MM.1S (cell line): ENCODE results near the gene STK17A.

ENCODE experiments used
- DNase-seq: peaks from one replicate; pipeline ENCODE4 v3.0.0-alpha.2; 2015
- H2AFZ ChIP-seq: fragments of 300-600 bp; sonication (generic); 2 replicates; pipeline ENCODE4 v1.6.0; 2016; ENCODE audit warnings: antibody characterized with exemption, low read length
- H3F3A ChIP-seq: fragments of 300-600 bp; sonication (generic); 2 replicates; pipeline ENCODE4 v1.6.1; 2016; ENCODE audit warnings: mild to moderate bottlenecking, antibody characterized with exemption, low read length, moderate library complexity, mixed read lengths; ENCODE audit not compliant: insufficient read depth
- H3K27ac ChIP-seq: fragments of 300-600 bp; sonication (generic); 2 replicates; pipeline ENCODE4 v1.5.1; 2016; ENCODE audit warnings: mild to moderate bottlenecking, low read length
- H3K27me3 ChIP-seq: fragments of 300-600 bp; sonication (generic); replicated peaks from 2 replicates; pipeline ENCODE4 v1.6.0; 2016; ENCODE audit warnings: low read length; ENCODE audit not compliant: insufficient read depth
- H3K36me3 ChIP-seq: fragments of 300-600 bp; sonication (generic); replicated peaks from 2 replicates; pipeline ENCODE4 v1.6.1; 2016; ENCODE audit warnings: mild to moderate bottlenecking, low read length, mixed read lengths; ENCODE audit not compliant: insufficient read depth
- H3K4me1 ChIP-seq: fragments of 300-600 bp; sonication (generic); 2 replicates; pipeline ENCODE4 v1.6.1; 2016; ENCODE audit warnings: low read length, mixed read lengths
- H3K4me2 ChIP-seq: fragments of 300-600 bp; sonication (generic); 2 replicates; pipeline ENCODE4 v1.6.0; 2016; ENCODE audit warnings: low read depth, low read length
- H3K4me3 ChIP-seq: fragments of 300-600 bp; sonication (generic); 2 replicates; pipeline ENCODE4 v1.5.1; 2016; ENCODE audit warnings: low read length, mixed read lengths
- H3K79me2 ChIP-seq: fragments of 300-600 bp; sonication (generic); 2 replicates; pipeline ENCODE4 v1.6.1; 2016; ENCODE audit warnings: mixed run types, low read length, mixed read lengths
- H3K9ac ChIP-seq: fragments of 300-600 bp; sonication (generic); 2 replicates; pipeline ENCODE4 v1.6.1; 2016; ENCODE audit warnings: low read length, mixed read lengths
- H3K9me2 ChIP-seq: fragments of 300-600 bp; sonication (generic); replicated peaks from 2 replicates; pipeline ENCODE4 v1.6.1; 2016; ENCODE audit warnings: mild to moderate bottlenecking, low read length, mixed read lengths; ENCODE audit not compliant: insufficient read depth
- H3K9me3 ChIP-seq: fragments of 300-600 bp; sonication (generic); replicated peaks from 2 replicates; pipeline ENCODE4 v1.6.1; 2016; ENCODE audit warnings: mild to moderate bottlenecking, low read length, mixed read lengths; ENCODE audit not compliant: insufficient read depth
- H4K20me1 ChIP-seq: fragments of 300-600 bp; sonication (generic); 2 replicates; pipeline ENCODE4 v1.6.1; 2016; ENCODE audit warnings: mild to moderate bottlenecking, low read length, moderate library complexity, mixed read lengths; ENCODE audit not compliant: insufficient read depth
- CTCF ChIP-seq: fragments of 300-600 bp; sonication (generic); IDR thresholded peaks from 2 replicates; pipeline ENCODE4 v1.5.1; 2016; ENCODE audit warnings: antibody characterized with exemption, low read length, mixed read lengths
- EZH2 ChIP-seq: fragments of 300-600 bp; sonication (generic); optimal IDR thresholded peaks from 2 replicates; pipeline ENCODE3; 2017; ENCODE audit warnings: low read depth, mild to moderate bottlenecking, antibody characterized with exemption, low read length, mixed read lengths
- EZH2phosphoT487 ChIP-seq: fragments of 300-600 bp; sonication (generic); IDR thresholded peaks from 2 replicates; pipeline ENCODE4 v1.6.1; 2018; ENCODE audit warnings: antibody characterized with exemption, low read length

The STK17A gene

DNA sequence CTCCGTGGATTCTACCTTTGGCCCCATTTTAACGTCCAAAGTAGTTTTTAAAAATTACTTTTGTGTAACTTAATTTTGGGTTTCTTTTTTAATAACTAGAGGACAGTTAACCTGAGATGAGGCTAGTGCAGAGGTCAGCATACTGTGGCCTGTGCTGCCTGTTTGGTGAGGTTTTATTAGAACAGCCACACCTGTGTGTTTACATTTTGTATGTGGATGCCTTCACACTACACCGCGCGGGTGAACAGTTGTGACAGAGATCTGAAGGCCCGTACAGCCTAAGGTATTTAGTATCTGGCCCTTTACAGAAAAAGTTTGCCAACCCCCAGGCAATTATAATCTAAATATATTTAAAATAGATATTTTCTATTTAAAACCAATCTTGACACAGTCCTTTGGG lies 46.9 kb downstream of the STK17A start:
- H3K4me1 ChIP-seq = peaks cover 24% of the 10 kb centered on the region
- H3K9me3 ChIP-seq = no peaks in the 10 kb centered on the region
- H3K4me2 ChIP-seq = no peak overlapping the region
- no peak overlapping the region for H3K4me3 ChIP-seq
- H4K20me1 ChIP-seq = no peaks in the 10 kb centered on the region
- no peak overlapping the region for H3K9ac ChIP-seq
- no peak for DNase-seq
- H3K27me3 ChIP-seq = no peaks in the 10 kb centered on the region
- H3K36me3 ChIP-seq = no peaks in the 10 kb centered on the region; the same call in 1 of the 2 replicates
- TF ChIP-seq EZH2phosphoT487 (no peak), EZH2 (no peak), CTCF (no peak)
- no peak overlapping the region for H3K27ac ChIP-seq
- H3K79me2 ChIP-seq = peaks cover 48% of the 10 kb centered on the region
- H3K9me2 ChIP-seq = no peaks in the 10 kb centered on the region
- no peaks in the 10 kb centered on the region for H3F3A ChIP-seq
- no peak overlapping the region for H2AFZ ChIP-seq

DNA sequence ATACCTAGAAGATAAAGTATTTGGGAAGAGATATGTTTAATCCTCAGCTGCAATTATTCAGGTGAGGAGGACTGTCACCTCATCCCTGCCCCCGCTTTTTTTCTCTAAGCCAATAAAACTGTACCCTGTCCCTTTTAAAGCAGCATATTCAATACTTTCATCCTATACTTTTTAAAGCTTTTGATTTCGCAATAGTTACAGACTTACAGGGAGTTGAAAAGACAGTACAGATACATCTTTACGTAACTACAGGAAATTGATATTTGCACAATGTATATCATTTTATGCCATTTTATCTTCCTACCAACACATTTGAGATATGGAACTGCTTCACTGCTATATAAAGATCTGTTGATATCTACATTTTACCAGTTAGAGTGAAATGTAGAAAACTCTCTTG lies 47.6 kb downstream of the STK17A start:
- Histone ChIP-seq H3K9me3 (no peaks in the 10 kb centered on the region), H3K27ac (no peak overlapping the region), H3K36me3 (no peaks in the 10 kb centered on the region; the same call in 1 of the 2 replicates), H3K9ac (no peak overlapping the region), H3K4me2 (no peak overlapping the region), H3K27me3 (no peaks in the 10 kb centered on the region), H3K9me2 (no peaks in the 10 kb centered on the region), H3K4me1 (peaks cover 18% of the 10 kb centered on the region), H3K79me2 (peaks cover 51% of the 10 kb centered on the region), H3K4me3 (no peak overlapping the region), H3F3A (no peaks in the 10 kb centered on the region), H4K20me1 (no peaks in the 10 kb centered on the region), H2AFZ (no peak overlapping the region)
- no peak for TF ChIP-seq EZH2phosphoT487
- TF ChIP-seq EZH2 = no peak
- TF ChIP-seq CTCF = no peak
- no peak for DNase-seq

GRCh38 chr7:43631559-43631958 lies 48.7 kb downstream of the STK17A start:
- peak; percentile 39 for DNase-seq
- H3K4me1 ChIP-seq = peaks cover 9% of the 10 kb centered on the region
- no peak overlapping the region for H3K4me2 ChIP-seq
- H3K36me3 ChIP-seq = no peaks in the 10 kb centered on the region; the same call in 1 of the 2 replicates
- H3K27me3 ChIP-seq = no peaks in the 10 kb centered on the region
- no peaks in the 10 kb centered on the region for H3F3A ChIP-seq
- H3K79me2 ChIP-seq = peaks cover 43% of the 10 kb centered on the region
- no peaks in the 10 kb centered on the region for H3K9me2 ChIP-seq
- H3K9ac ChIP-seq = no peak overlapping the region
- no peak for TF ChIP-seq EZH2
- no peaks in the 10 kb centered on the region for H4K20me1 ChIP-seq
- H3K4me3 ChIP-seq = no peak overlapping the region
- H3K27ac ChIP-seq = peak overlapping the region; percentile 2; the same call in 1 of the 2 replicates
- H3K9me3 ChIP-seq = no peaks in the 10 kb centered on the region
- no peak overlapping the region for H2AFZ ChIP-seq

DNA sequence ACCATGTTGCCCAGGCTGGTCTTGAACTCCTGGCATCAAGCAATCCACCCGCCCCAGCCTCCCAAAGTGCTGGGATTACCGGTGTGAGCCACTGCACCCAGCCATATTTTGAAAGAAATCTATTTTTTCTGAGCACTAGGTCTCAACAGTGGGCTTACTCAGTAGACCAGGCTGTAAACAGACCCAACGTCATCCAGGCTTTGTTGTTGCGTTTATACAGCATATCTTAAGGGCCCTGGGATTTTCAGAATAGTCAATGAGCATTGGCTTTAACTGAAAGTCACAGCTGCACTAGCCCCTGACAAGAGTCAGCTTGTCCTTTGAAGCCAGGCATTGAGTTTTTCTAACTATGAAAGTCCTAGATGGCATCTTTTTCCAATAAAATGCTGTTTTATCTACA lies 49.8 kb downstream of the STK17A start:
- H3K4me2 ChIP-seq = no peak overlapping the region
- no peak for TF ChIP-seq CTCF
- no peak for TF ChIP-seq EZH2
- TF ChIP-seq EZH2phosphoT487 = no peak
- H3K4me1 ChIP-seq = peaks cover 9% of the 10 kb centered on the region
- H2AFZ ChIP-seq = no peak overlapping the region
- H3K9me2 ChIP-seq = no peaks in the 10 kb centered on the region
- no peaks in the 10 kb centered on the region for H3K9me3 ChIP-seq
- no peaks in the 10 kb centered on the region for H3K27me3 ChIP-seq
- H3K9ac ChIP-seq = no peak overlapping the region
- no peaks in the 10 kb centered on the region; the same call in 1 of the 2 replicates for H3K36me3 ChIP-seq
- peaks cover 35% of the 10 kb centered on the region for H3K79me2 ChIP-seq
- peak; percentile 23 for DNase-seq
- no peak overlapping the region for H3K4me3 ChIP-seq
- H3K27ac ChIP-seq = no peak overlapping the region
- H4K20me1 ChIP-seq = no peaks in the 10 kb centered on the region
- no peaks in the 10 kb centered on the region for H3F3A ChIP-seq
